HG02763 (cell line): ENCODE results near the gene LMBR1L.
"Not testable (repeated sequence)": the region's sequence is repeated elsewhere in the genome, so short reads cannot be mapped to it uniquely, and the experiment has no call there.

Source experiments
- ATAC-seq: cut with Tn5 transposase; IDR thresholded peaks from one replicate; pipeline ENCODE4 v1.9.1; 2021; ENCODE audit warnings: mild to moderate bottlenecking, moderate library complexity; ENCODE audit not compliant: unreplicated experiment

LMBR1L gene

GRCh38 chr12:49088150-49088931, 22.3 kb downstream of the LMBR1L start:
- peak; percentile 86 for ATAC-seq

- ATAC-seq: no peak
These were observed 24.5 kb downstream of the LMBR1L start for GRCh38 chr12:49086116-49086515.

- ATAC-seq: no peak
These were observed 26.2 kb downstream of the LMBR1L start for GRCh38 chr12:49084438-49084837.

GRCh38 chr12:49079793-49080192, 30.9 kb downstream of the LMBR1L start:
- ATAC-seq: no peak

GRCh38 chr12:49070971-49071370, 39.7 kb downstream of the LMBR1L start:
- no peak for ATAC-seq

- ATAC-seq: peak; percentile 98
These were observed 40.9 kb downstream of the LMBR1L start, which contains the start of gene RHEBL1 for GRCh38 chr12:49069507-49070346. TSS of gene RHEBL1 (minus strand) at chr12:49069979. CDS start at chr12:49069785, 194 bp downstream.

GRCh38 chr12:49068879-49069506, 41.7 kb downstream of the LMBR1L start:
- ATAC-seq: no peak

- no peak for ATAC-seq
These were observed 44.5 kb downstream of the LMBR1L start for GRCh38 chr12:49066120-49066519.

GRCh38 chr12:49064767-49065152, 45.9 kb downstream of the LMBR1L start:
- ATAC-seq: no peak

GRCh38 chr12:49061916-49062315, 48.7 kb downstream of the LMBR1L start:
- ATAC-seq: not testable (repeated sequence)

GRCh38 chr12:49061157-49061650, 49.4 kb downstream of the LMBR1L start:
- ATAC-seq: no peak

GRCh38 chr12:49060237-49061156, 50.1 kb downstream of the LMBR1L start, which contains the start of gene KMT2D:
TSS of gene KMT2D (minus strand) at chr12:49060794. CDS start at chr12:49055324, 5,470 bp downstream.
- peak; percentile 49 for ATAC-seq

- peak; percentile 8 for ATAC-seq
These were observed 51.1 kb downstream of the LMBR1L start for GRCh38 chr12:49059299-49060171.

- no peak for ATAC-seq
These were observed 51.7 kb downstream of the LMBR1L start for GRCh38 chr12:49059045-49059298.

GRCh38 chr12:49058366-49059044, 52.1 kb downstream of the LMBR1L start:
- ATAC-seq: no peak

GRCh38 chr12:49057888-49058287, 52.8 kb downstream of the LMBR1L start:
- no peak for ATAC-seq

- peak; percentile 62 for ATAC-seq
These were observed 54.5 kb downstream of the LMBR1L start for GRCh38 chr12:49055978-49056754.

GRCh38 chr12:49055092-49055491, 55.6 kb downstream of the LMBR1L start:
- ATAC-seq: no peak
